Upper lobe of left lung (tissue), 6 donors: Measurements from ENCODE around the gene TTC28. TPM values are rescaled to one million over a fixed set of nuclear protein-coding genes. Genes with fewer than 3 reads are reported as not detected.
A peak's percentile ranks its signal among the peaks of the same experiment; 100 is the strongest.

Experiments used
- ATAC-seq, 2 donors: fragments of 200-7000 bp; cut with Tn5 transposase; one replicate each; pipeline ENCODE4 v1.9.1; 2022; ENCODE audit warnings: mild to moderate bottlenecking in 2 of 2, moderate library complexity in 2 of 2; ENCODE audit not compliant: low FRiP score in 2 of 2
- DNase-seq, 2 donors: peaks; one replicate each; pipeline ENCODE4 v3.0.0-alpha.2; 2019 to 2020
- H3K27ac ChIP-seq, 4 donors: fragments of 200-600 bp; sonication (generic); one replicate each; pipeline ENCODE4 v1.5.1; 2016 to 2019
- H3K27me3 ChIP-seq, 4 donors: fragments of 200-600 bp; sonication (generic); one replicate each; pipeline ENCODE4 v1.5.1; 2017 to 2019
- H3K36me3 ChIP-seq, 4 donors: fragments of 200-600 bp; sonication (generic); one replicate each; pipeline ENCODE4 v1.5.1; 2016 to 2019
- H3K4me1 ChIP-seq, 4 donors: fragments of 200-600 bp; sonication (generic); one replicate each; pipeline ENCODE4 v1.5.1; 2018 to 2019
- H3K4me3 ChIP-seq, 4 donors: fragments of 200-600 bp; sonication (generic); one replicate each; pipeline ENCODE4 v1.5.1; 2017 to 2019; ENCODE audit warnings: mild to moderate bottlenecking in 2 of 4, moderate library complexity in 1 of 4
- H3K9me3 ChIP-seq, 4 donors: fragments of 200-600 bp; sonication (generic); one replicate each; pipeline ENCODE4 v1.5.1; 2018 to 2019
- EP300 ChIP-seq, 4 donors: sonication (generic); formaldehyde crosslinking; IDR thresholded peaks; one replicate each; pipeline ENCODE4 v1.5.1; 2017; ENCODE audit warnings: antibody characterized with exemption in 4 of 4, control low read depth in 2 of 4
- POLR2A ChIP-seq, 4 donors: fragments of 450-650 bp; IDR thresholded peaks; one replicate each; pipeline ENCODE4 v1.5.1; 2016 to 2017; ENCODE audit warnings: antibody characterized with exemption in 4 of 4, mild to moderate bottlenecking in 2 of 4
- POLR2AphosphoS5 ChIP-seq, 2 donors: sonication (generic); formaldehyde crosslinking; IDR thresholded peaks; one replicate each; pipeline ENCODE4 v1.5.1; 2017; ENCODE audit warnings: antibody characterized with exemption in 2 of 2
- WGBS, 2 donors: methylation state at CpG; one replicate each; pipeline ENCODE4 v1.1.5; 2017 to 2018; 5-methylcytosine and 5-hydroxymethylcytosine counted together
- total RNA-seq, 6 donors: library from RNA; depleted of rRNA in 4 of 6; stranded (reverse); fragments of >200 nt in 4 of 6; gene quantifications; one replicate each; pipeline versions ENCODE4 v1.1.0 to v1.2.1, GENCODE V29; 2016 to 2021
- TF ChIP-seq, protein P1 (sequence below), 6 experiments: fragments of 450-650 bp in 4 of 6; fragments of 200-600 bp in 2 of 6; sonication (generic) in 2 of 6; IDR thresholded peaks; one replicate each; pipeline ENCODE4 v1.5.1; 2016 to 2019; ENCODE audit warnings: antibody characterized with exemption in 6 of 6
- donor health status: DM: no; HTN: no; CAD: no; lungs with moderate emphysema.
- donor health status: DM: no; HTN: yes; CAD: no; lungs with severe emphysema.

Gene TTC28
- total RNA-seq, 6 donors from 2014 or later: 30.1 to 69.4 (median 41.4) TPM

GRCh38 chr22:28142361-28142961 lies 537.2 kb downstream of the TTC28 start:
- 48 to 54% methylated on average over 2 of the region's 2 CpGs for WGBS, 2 donors

GRCh38 chr22:28141614-28142013 lies 538.0 kb downstream of the TTC28 start:
- no peaks in the 10 kb centered on the region for H3K36me3 ChIP-seq
- peaks cover 0 to 5% (median 0%) of the 10 kb centered on the region in 4 donors for H3K9me3 ChIP-seq
- DNase-seq (no peak), ATAC-seq (peak in 1 of 2 donors; percentile 66)
- H3K4me1 ChIP-seq: peaks cover 0 to 31% (median 12%) of the 10 kb centered on the region in 4 donors
- no peak overlapping the region for H3K27ac ChIP-seq
- TF ChIP-seq, protein P1, sequence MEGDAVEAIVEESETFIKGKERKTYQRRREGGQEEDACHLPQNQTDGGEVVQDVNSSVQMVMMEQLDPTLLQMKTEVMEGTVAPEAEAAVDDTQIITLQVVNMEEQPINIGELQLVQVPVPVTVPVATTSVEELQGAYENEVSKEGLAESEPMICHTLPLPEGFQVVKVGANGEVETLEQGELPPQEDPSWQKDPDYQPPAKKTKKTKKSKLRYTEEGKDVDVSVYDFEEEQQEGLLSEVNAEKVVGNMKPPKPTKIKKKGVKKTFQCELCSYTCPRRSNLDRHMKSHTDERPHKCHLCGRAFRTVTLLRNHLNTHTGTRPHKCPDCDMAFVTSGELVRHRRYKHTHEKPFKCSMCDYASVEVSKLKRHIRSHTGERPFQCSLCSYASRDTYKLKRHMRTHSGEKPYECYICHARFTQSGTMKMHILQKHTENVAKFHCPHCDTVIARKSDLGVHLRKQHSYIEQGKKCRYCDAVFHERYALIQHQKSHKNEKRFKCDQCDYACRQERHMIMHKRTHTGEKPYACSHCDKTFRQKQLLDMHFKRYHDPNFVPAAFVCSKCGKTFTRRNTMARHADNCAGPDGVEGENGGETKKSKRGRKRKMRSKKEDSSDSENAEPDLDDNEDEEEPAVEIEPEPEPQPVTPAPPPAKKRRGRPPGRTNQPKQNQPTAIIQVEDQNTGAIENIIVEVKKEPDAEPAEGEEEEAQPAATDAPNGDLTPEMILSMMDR (IDR thresholded peaks at IDR 0.05): no peak
- TF ChIP-seq POLR2A (IDR thresholded peaks at IDR 0.05) (no peak), POLR2AphosphoS5 (IDR thresholded peaks at IDR 0.05) (no peak), EP300 (IDR thresholded peaks at IDR 0.05) (no peak)
- no peaks in the 10 kb centered on the region for H3K27me3 ChIP-seq
- no peak overlapping the region for H3K4me3 ChIP-seq
- WGBS, 2 donors: 69 to 74% methylated on average over 2 of the region's 2 CpGs

More at GRCh38 chr22:28142361-28142961, 537.2 kb downstream of the TTC28 start:
- ATAC-seq: peak in 1 of 2 donors; percentile 85
- no peaks in the 10 kb centered on the region for H3K36me3 ChIP-seq
- peaks cover 0 to 2% (median 0%) of the 10 kb centered on the region in 4 donors for H3K9me3 ChIP-seq
- no peak overlapping the region for H3K27ac ChIP-seq
- H3K4me1 ChIP-seq: peaks cover 0 to 31% (median 12%) of the 10 kb centered on the region in 4 donors
- H3K27me3 ChIP-seq: no peaks in the 10 kb centered on the region
- H3K4me3 ChIP-seq: no peak overlapping the region
- no peak for DNase-seq
- TF ChIP-seq, protein P1 (IDR thresholded peaks at IDR 0.05): no peak
- TF ChIP-seq POLR2AphosphoS5 (IDR thresholded peaks at IDR 0.05): no peak
- no peak for TF ChIP-seq POLR2A (IDR thresholded peaks at IDR 0.05)

DNA sequence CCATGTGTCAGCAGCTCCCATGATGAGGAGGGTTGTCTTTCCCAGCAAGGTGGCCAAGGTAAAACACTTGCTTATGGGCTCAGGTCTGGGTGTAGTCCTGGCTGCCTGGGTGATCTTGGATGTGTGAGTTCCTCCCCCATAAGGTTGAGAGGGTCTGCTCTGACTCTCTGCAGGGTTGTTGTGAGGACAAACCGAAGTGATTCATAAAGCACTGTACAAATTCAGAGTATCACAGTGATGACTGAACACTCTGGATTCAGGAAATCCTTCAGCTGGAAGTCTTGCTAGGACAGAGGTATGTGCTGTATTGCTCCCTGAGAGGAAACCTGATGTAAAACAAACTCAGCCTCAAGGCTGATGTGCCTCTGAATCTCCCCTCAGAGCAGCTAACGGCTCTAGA lies 539.7 kb downstream of the TTC28 start:
- H3K4me1 ChIP-seq: peaks cover 0 to 29% (median 12%) of the 10 kb centered on the region in 4 donors
- ATAC-seq: no peak
- 50 to 63% methylated on average over 2 of the region's 2 CpGs for WGBS, 2 donors

GRCh38 chr22:28139516-28139915 lies 540.1 kb downstream of the TTC28 start:
- Histone ChIP-seq H3K27me3 (no peaks in the 10 kb centered on the region), H3K9me3 (peaks cover 0 to 5% (median 0%) of the 10 kb centered on the region in 4 donors), H3K27ac (peak overlapping the region in 2 of 4 donors; percentile 25 to 45), H3K4me1 (peaks cover 0 to 29% (median 12%) of the 10 kb centered on the region in 4 donors), H3K4me3 (no peak overlapping the region), H3K36me3 (no peaks in the 10 kb centered on the region)
- no peak for DNase-seq
- ATAC-seq: no peak
- WGBS, 2 donors: 80 to 90% methylated on average over 1 of the region's 1 CpG
- no peak for TF ChIP-seq POLR2AphosphoS5 (IDR thresholded peaks at IDR 0.05)
- no peak for TF ChIP-seq POLR2A (IDR thresholded peaks at IDR 0.05)
- TF ChIP-seq, protein P1 (IDR thresholded peaks at IDR 0.05): no peak
- TF ChIP-seq EP300 (IDR thresholded peaks at IDR 0.05): no peak

More for the DNA sequence above, 539.7 kb downstream of the TTC28 start:
- H3K27me3 ChIP-seq: no peaks in the 10 kb centered on the region
- DNase-seq: no peak
- no peak overlapping the region for H3K4me3 ChIP-seq
- H3K9me3 ChIP-seq: peaks cover 0 to 5% (median 0%) of the 10 kb centered on the region in 4 donors
- peak overlapping the region in 1 of 4 donors; percentile 45 for H3K27ac ChIP-seq
- no peak for TF ChIP-seq EP300 (IDR thresholded peaks at IDR 0.05)
- TF ChIP-seq POLR2A (IDR thresholded peaks at IDR 0.05): no peak
- TF ChIP-seq, protein P1 (IDR thresholded peaks at IDR 0.05): no peak
- no peak for TF ChIP-seq POLR2AphosphoS5 (IDR thresholded peaks at IDR 0.05)
- H3K36me3 ChIP-seq: no peaks in the 10 kb centered on the region

GRCh38 chr22:28137036-28137435 lies 542.6 kb downstream of the TTC28 start:
- H3K4me1 ChIP-seq: peaks cover 0 to 21% (median 5%) of the 10 kb centered on the region in 4 donors
- H3K36me3 ChIP-seq: no peaks in the 10 kb centered on the region
- no peaks in the 10 kb centered on the region for H3K27me3 ChIP-seq
- no peak overlapping the region for H3K4me3 ChIP-seq
- peaks cover 0 to 5% (median 0%) of the 10 kb centered on the region in 4 donors for H3K9me3 ChIP-seq
- TF ChIP-seq EP300 (IDR thresholded peaks at IDR 0.05) (no peak), POLR2AphosphoS5 (IDR thresholded peaks at IDR 0.05) (no peak), POLR2A (IDR thresholded peaks at IDR 0.05) (no peak)
- TF ChIP-seq, protein P1 (IDR thresholded peaks at IDR 0.05): no peak
- DNase-seq (no peak), ATAC-seq (no peak)
- no peak overlapping the region for H3K27ac ChIP-seq
- WGBS, 2 donors: 94 to 99% methylated on average over 3 of the region's 3 CpGs
